AML-193 (cell line): ENCODE measurements around the gene PCDHB9.
"Not testable (repeated sequence)": the region's sequence is repeated elsewhere in the genome, so short reads cannot be mapped to it uniquely, and the experiment has no call there.

ENCODE experiments used
- DNase-seq, 2 experiments: peaks; one replicate each; lab custom pipeline; 2025; lab: John Stamatoyannopoulos, UW

Gene PCDHB9

DNA sequence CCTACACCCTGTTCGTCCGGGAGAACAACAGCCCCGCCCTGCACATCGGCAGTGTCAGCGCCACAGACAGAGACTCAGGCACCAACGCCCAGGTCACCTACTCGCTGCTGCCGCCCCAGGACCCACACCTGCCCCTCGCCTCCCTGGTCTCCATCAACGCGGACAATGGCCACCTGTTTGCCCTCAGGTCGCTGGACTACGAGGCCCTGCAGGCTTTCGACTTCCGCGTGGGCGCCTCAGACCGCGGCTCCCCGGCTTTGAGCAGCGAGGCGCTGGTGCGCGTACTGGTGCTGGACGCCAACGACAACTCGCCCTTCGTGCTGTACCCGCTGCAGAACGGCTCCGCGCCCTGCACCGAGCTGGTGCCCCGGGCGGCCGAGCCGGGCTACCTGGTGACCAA lies 1.7 kb downstream of the PCDHB9 start:
- DNase-seq = not testable (repeated sequence)

DNA sequence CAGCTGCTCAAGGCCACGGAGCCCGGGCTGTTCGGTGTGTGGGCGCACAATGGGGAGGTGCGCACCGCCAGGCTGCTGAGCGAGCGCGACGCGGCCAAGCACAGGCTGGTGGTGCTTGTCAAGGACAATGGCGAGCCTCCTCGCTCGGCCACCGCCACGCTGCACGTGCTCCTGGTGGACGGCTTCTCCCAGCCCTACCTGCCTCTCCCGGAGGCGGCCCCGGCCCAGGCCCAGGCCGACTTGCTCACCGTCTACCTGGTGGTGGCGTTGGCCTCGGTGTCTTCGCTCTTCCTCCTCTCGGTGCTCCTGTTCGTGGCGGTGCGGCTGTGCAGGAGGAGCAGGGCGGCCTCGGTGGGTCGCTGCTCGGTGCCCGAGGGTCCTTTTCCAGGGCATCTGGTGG lies 2.2 kb downstream of the PCDHB9 start:
- DNase-seq = not testable (repeated sequence)

DNA sequence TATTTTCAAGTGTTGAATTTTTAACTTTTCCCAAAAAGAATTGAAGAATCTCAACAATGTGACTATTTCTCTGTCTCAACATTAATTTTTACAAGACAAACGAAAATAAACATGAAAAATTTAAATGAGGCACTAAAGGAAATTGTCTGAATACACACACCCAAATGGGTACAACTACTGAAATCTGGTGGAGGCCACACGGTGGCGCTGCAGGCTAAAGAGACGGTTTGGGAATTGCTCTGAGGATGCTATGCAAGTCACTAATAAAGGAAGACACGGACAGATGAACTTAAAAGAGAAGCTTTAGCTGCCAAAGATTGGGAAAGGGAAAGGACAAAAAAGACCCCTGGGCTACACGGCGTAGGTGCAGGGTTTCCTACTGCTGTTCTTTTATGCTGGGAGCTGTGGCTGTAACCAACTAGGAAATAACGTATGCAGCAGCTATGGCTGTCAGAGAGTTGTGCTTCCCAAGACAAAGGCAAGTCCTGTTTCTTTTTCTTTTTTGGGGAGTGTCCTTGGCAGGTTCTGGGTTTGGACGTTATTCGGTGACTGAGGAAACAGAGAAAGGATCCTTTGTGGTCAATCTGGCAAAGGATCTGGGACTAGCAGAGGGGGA lies 5.3 kb downstream of the PCDHB9 start, which contains the start of gene PCDHB10:
TSS of gene PCDHB10 (plus strand) at position 244 of the 616 bp plus-strand sequence. CDS start at position 444, 200 bp downstream.
- peak; percentile 47 to 49 for DNase-seq

DNA sequence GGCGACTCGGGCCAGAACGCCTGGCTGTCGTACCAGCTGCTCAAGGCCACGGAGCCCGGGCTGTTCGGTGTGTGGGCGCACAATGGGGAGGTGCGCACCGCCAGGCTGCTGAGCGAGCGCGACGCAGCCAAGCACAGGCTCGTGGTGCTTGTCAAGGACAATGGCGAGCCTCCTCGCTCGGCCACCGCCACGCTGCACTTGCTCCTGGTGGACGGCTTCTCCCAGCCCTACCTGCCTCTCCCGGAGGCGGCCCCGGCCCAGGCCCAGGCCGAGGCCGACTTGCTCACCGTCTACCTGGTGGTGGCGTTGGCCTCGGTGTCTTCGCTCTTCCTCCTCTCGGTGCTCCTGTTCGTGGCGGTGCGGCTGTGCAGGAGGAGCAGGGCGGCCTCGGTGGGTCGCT lies 7.4 kb downstream of the PCDHB9 start:
- DNase-seq = not testable (repeated sequence)

GRCh38 chr5:141196363-141196762 lies 9.4 kb downstream of the PCDHB9 start:
- DNase-seq = no peak

GRCh38 chr5:141199359-141200235 lies 12.6 kb downstream of the PCDHB9 start, which contains the start of gene PCDHB11:
Gene PCDHB11 (plus strand): TSS chr5:141199627. CDS start chr5:141199775, 148 bp downstream.
- DNase-seq = peak in 1 of 2 experiments; percentile 28

- DNase-seq = not testable (repeated sequence)
These were observed 14.2 kb downstream of the PCDHB9 start for GRCh38 chr5:141201126-141201525.

DNA sequence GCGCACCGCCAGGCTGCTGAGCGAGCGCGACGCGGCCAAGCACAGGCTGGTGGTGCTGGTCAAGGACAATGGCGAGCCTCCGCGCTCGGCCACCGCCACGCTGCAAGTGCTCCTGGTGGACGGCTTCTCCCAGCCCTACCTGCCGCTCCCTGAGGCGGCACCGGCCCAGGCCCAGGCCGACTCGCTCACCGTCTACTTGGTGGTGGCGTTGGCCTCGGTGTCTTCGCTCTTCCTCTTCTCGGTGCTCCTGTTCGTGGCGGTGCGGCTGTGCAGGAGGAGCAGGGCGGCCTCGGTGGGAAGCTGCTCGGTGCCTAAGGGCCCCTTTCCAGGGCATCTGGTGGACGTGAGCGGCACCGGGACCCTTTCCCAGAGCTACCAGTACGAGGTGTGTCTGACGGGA lies 14.7 kb downstream of the PCDHB9 start:
- not testable (repeated sequence) for DNase-seq

GRCh38 chr5:141208478-141208877 lies 21.5 kb downstream of the PCDHB9 start, which contains the start of gene PCDHB12:
Gene PCDHB12 (plus strand): TSS chr5:141208719. CDS start chr5:141208908, 189 bp downstream.
- DNase-seq = no peak

GRCh38 chr5:141210281-141210680 lies 23.3 kb downstream of the PCDHB9 start:
- DNase-seq = not testable (repeated sequence)

GRCh38 chr5:141210849-141211248 lies 23.9 kb downstream of the PCDHB9 start:
- DNase-seq = not testable (repeated sequence)

DNA sequence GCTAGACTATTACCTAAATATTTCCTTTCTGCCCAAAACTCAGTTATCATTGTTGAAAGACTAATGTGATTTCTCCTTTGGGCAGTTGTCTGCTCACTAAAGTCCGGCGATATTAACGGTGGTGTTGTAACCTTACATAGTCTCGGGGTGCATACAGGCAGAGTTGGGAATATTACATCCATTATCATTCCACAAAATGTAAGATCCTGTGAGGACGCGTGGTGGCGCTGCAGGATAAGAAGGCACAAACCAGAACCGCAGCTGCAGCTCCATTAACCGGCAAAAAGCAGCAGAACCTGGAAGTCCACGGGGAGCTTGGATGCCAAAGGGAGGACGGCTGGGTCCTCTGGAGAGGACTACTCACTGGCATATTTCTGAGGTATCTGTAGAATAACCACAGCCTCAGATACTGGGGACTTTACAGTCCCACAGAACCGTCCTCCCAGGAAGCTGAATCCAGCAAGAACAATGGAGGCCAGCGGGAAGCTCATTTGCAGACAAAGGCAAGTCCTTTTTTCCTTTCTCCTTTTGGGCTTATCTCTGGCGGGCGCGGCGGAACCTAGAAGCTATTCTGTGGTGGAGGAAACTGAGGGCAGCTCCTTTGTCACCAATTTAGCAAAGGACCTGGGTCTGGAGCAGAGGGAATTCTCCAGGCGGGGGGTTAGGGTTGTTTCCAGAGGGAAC lies 26.8 kb downstream of the PCDHB9 start, which contains the start of gene PCDHB13:
TSS of gene PCDHB13 (plus strand) at position 264 of the 684 bp plus-strand sequence. CDS start at position 469, 205 bp downstream.
- not testable (repeated sequence) for DNase-seq

DNA sequence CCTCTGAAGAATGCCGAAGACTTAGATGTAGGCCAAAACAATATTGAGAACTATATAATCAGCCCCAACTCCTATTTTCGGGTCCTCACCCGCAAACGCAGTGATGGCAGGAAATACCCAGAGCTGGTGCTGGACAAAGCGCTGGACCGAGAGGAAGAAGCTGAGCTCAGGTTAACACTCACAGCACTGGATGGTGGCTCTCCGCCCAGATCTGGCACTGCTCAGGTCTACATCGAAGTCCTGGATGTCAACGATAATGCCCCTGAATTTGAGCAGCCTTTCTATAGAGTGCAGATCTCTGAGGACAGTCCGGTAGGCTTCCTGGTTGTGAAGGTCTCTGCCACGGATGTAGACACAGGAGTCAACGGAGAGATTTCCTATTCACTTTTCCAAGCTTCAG lies 27.6 kb downstream of the PCDHB9 start:
- not testable (repeated sequence) for DNase-seq

DNA sequence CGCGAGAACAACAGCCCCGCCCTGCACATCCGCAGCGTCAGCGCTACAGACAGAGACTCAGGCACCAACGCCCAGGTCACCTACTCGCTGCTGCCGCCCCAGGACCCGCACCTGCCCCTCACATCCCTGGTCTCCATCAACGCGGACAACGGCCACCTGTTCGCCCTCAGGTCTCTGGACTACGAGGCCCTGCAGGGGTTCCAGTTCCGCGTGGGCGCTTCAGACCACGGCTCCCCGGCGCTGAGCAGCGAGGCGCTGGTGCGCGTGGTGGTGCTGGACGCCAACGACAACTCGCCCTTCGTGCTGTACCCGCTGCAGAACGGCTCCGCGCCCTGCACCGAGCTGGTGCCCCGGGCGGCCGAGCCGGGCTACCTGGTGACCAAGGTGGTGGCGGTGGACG lies 28.5 kb downstream of the PCDHB9 start:
- DNase-seq = not testable (repeated sequence)

DNA sequence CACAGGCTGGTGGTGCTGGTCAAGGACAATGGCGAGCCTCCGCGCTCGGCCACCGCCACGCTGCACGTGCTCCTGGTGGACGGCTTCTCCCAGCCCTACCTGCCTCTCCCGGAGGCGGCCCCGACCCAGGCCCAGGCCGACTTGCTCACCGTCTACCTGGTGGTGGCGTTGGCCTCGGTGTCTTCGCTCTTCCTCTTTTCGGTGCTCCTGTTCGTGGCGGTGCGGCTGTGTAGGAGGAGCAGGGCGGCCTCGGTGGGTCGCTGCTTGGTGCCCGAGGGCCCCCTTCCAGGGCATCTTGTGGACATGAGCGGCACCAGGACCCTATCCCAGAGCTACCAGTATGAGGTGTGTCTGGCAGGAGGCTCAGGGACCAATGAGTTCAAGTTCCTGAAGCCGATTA lies 29.1 kb downstream of the PCDHB9 start:
- not testable (repeated sequence) for DNase-seq

DNA sequence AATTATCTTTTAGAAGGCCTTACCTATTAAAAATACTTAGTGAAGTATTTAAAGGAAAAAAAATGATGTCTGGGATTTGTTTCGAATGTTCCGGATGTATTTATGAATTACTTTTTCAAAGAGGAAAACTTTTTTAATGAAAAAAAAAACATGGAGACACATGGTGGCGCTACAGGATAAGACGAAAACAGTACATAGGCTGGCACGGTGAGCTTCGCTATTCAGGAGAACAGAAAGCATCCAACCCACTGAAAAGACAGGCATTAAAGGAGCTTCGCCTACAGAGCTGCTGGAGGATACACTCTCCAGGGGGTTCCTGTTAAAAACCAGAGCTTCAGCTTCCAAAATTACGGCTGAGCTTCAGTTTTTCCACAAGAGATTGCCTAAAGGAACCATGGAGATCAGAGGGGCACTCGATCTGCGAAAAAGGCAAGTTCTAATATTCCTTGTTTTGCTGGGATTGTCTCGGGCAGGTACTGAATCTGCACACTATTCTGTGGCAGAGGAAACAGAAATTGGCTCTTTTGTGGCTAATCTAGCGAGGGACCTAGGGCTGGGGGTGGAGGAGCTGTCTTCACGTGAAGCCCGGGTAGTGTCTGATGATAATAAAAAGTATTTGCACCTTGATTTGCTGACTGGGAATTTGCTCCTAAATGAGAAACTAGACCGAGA lies 36.3 kb downstream of the PCDHB9 start, which contains the start of gene PCDHB14:
TSS of gene PCDHB14 (plus strand) at position 232 of the 672 bp plus-strand sequence. CDS start at position 395, 163 bp downstream.
- peak; percentile 3 for DNase-seq

DNA sequence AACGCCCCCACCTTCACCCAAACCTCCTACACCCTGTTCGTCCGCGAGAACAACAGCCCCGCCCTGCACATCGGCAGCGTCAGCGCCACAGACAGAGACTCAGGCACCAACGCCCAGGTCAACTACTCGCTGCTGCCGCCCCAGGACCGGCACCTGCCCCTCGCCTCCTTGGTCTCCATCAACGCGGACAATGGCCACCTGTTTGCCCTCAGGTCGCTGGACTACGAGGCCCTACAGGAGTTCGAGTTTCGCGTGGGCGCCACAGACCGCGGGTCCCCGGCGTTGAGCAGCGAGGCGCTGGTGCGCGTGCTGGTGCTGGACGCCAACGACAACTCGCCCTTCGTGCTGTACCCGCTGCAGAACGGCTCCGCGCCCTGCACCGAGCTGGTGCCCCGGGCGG lies 37.9 kb downstream of the PCDHB9 start:
- not testable (repeated sequence) for DNase-seq

GRCh38 chr5:141225421-141225820 lies 38.5 kb downstream of the PCDHB9 start:
- DNase-seq = not testable (repeated sequence)

- no peak for DNase-seq
These were observed 47.2 kb downstream of the PCDHB9 start for GRCh38 chr5:141234109-141234667.

- not testable (repeated sequence) for DNase-seq
These were observed 49.0 kb downstream of the PCDHB9 start for GRCh38 chr5:141235922-141236321.
